GM21737 (cell line): Measurements from ENCODE around the gene DCTN3.

Source experiments
- ATAC-seq: cut with Tn5 transposase; IDR thresholded peaks from one replicate; pipeline ENCODE4 v1.9.1; 2021; ENCODE audit warnings: mild to moderate bottlenecking, moderate library complexity; ENCODE audit not compliant: unreplicated experiment

DCTN3 gene

GRCh38 chr9:34575241-34575640 lies 45.1 kb downstream of the DCTN3 start:
- ATAC-seq = no peak

DNA sequence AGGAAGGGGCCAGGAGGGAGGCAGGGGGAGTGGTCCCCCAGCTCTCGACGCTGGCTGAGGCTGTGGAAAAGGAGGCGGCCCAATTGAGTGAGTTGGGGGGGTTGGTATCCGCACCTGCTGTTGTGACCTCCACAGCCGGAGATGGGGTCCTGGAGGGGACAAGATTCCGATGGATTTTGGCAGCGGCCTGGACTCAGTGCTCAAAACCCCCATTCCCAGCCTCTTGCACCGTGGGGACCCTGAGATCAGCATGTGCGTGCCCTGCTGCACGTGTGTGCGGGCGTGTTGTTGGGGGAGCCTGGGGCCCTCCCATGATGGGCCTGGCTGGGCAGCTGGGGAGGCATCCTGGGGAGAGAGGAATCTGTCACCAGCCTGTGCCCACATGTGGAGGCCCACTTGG lies 45.7 kb downstream of the DCTN3 start:
- no peak for ATAC-seq

DNA sequence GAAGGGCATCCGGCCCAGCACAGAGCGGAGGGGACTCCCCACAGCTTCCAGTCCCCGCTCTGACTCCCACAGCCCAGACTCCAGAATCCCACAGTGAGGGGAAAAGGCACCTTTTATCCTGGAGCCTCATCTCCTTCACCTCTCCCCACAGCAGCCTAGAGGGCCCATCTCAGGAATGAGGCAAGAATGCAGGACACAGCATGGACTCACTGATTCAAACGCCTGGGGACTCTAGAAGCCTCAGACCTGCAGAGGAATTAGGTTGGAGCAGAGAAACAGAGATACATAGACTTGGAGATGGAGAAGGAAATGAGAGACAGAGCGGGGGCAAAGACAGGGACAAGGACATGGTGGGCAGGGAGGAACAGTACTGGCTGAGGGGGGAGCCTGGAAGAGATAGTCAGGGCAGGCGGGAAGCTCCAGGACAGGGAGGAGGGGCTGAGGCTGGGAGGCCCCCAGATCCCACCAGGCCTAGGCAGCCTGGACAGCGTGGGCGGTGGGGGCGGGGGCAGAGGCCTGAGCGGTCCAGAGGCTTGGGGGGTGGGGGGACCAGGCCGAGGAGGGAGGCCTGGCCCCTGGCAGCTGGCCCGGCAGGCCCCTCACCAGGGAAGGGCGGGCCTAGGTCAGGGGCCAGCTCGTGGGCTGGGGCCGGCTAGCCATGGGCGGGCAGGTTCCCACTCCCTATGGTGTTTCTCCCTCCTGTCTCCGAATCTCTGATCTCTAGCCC lies 46.5 kb downstream of the DCTN3 start:
- ATAC-seq = no peak

GRCh38 chr9:34572628-34573027 lies 47.7 kb downstream of the DCTN3 start:
- ATAC-seq = no peak

GRCh38 chr9:34572092-34572491 lies 48.2 kb downstream of the DCTN3 start:
- no peak for ATAC-seq

- ATAC-seq = no peak
These were observed 48.8 kb downstream of the DCTN3 start for GRCh38 chr9:34571481-34571810.

- ATAC-seq = no peak
These were observed 49.4 kb downstream of the DCTN3 start for GRCh38 chr9:34570809-34571480.

GRCh38 chr9:34570376-34570775 lies 49.9 kb downstream of the DCTN3 start:
- ATAC-seq = no peak

DNA sequence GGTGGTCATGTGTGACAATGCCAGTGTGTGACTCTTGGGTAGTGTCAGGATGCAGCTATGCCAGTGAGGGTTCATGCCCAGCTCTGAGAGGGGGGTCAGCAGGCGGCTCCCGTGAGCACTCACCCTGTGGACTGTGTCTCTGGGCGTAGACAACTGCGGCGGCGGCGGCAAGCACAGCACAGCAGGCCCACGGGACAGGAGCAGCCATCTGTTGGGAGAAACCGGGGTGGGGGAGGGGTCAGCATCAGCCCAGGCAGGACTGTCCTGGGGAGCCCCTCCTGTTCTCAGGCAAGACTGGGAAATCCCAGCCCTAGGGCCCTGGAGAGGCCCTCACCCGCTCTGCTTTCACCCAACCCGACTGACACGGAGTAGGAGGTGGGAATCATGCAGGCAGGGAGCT lies 51.5 kb downstream of the DCTN3 start:
- no peak for ATAC-seq

DNA sequence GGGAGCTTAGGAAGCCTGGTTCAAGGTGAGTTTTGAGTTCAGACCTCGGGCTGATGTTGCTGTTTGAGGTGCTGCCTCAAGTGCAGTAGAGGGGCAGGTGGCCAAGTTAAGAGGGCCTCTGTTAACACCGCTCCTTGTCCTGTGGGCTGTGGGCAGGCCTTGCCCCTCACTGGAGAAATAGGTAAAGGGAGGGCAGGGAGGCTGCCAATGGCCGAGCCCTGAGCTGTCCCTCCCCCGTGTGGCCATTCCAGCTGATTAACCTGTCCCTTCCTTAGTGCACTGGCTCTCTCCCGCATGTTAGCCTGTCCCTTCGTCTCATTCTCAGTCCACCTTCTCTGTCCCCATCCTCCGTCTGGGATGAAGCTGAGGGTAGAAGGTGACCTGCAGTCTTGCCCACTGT lies 52.2 kb downstream of the DCTN3 start:
- ATAC-seq = no peak

GRCh38 chr9:34566972-34567371 lies 53.3 kb downstream of the DCTN3 start:
- ATAC-seq = no peak

DNA sequence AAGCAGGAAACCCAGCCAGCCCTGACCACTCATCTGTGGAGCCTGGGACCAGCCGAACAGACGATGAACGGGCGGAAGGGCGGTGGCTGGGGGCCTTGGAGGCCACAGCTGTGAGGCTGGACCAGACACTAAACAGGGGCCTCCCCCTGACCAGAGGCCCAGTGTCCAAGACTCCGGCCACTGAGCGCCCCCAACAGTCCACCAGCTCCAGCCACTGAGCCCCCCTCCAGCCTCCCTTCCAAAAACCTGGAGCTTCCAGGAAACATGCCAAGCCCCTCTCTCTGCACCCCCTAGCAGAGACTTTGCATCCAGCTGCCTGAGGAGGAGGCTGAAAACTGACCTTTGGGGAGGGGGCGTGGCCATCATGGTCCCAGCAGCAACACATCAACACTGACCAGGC lies 54.0 kb downstream of the DCTN3 start:
- no peak for ATAC-seq

GRCh38 chr9:34565856-34566255 lies 54.4 kb downstream of the DCTN3 start:
- no peak for ATAC-seq

GRCh38 chr9:34564617-34565016 lies 55.7 kb downstream of the DCTN3 start:
- no peak for ATAC-seq
